WTC11 (cell line): ENCODE measurements around the gene CYP1A2. TPM values are rescaled to one million over a fixed set of nuclear protein-coding genes. Genes with fewer than 3 reads are reported as not detected.

Source experiments
- ATAC-seq: fragments of 200-7000 bp; cut with Tn5 transposase; 2 replicates; pipeline ENCODE4 v1.10.0; 2021; ENCODE audit warnings: mild to moderate bottlenecking, moderate library complexity
- CTCF ChIA-PET: fragments of 300-600 bp; sonication (Branson Sonifier 250); formaldehyde crosslinking; loops from one replicate; lab custom pipeline; 2021; ENCODE audit warnings: antibody characterized with exemption; lab: Charles Lee
- POLR2A ChIA-PET: fragments of 350-600 bp; sonication (Branson Sonifier 250); formaldehyde crosslinking; loops from one replicate; lab custom pipeline; 2021; ENCODE audit warnings: antibody characterized with exemption; lab: Charles Lee
- DNase-seq: peaks from one replicate; pipeline ENCODE4 v3.0.0; 2021; ENCODE audit warnings: low spot score
- H3K27ac Mint-ChIP-seq: 2 replicates; pipeline ENCODE4 v1.8.0; 2021; ENCODE audit warnings: mixed read lengths
- H3K27me3 Mint-ChIP-seq: 2 replicates; pipeline ENCODE4 v1.8.0; 2021; ENCODE audit warnings: low read depth, mild to moderate bottlenecking, moderate library complexity, mixed read lengths
- H3K36me3 Mint-ChIP-seq: 2 replicates; pipeline ENCODE4 v1.8.0; 2021; ENCODE audit warnings: mixed read lengths
- H3K4me1 Mint-ChIP-seq: 2 replicates; pipeline ENCODE4 v1.8.0; 2022; ENCODE audit warnings: mixed read lengths
- H3K4me3 Mint-ChIP-seq: 2 replicates; pipeline ENCODE4 v1.8.0; 2021; ENCODE audit warnings: mild to moderate bottlenecking, moderate library complexity, mixed read lengths
- H3K9me3 Mint-ChIP-seq: 2 replicates; pipeline ENCODE4 v1.8.0; 2021; ENCODE audit warnings: mixed read lengths
- FOXK1 ChIP-seq: sonication (generic); formaldehyde crosslinking; IDR thresholded peaks from 2 replicates; pipeline ENCODE4 v1.8.0; 2022; ENCODE audit warnings: mild to moderate bottlenecking, moderate library complexity, missing genetic modification reagents
- NR1H2 ChIP-seq: sonication (generic); formaldehyde crosslinking; IDR thresholded peaks from 2 replicates; pipeline ENCODE4 v1.9.0; 2021; ENCODE audit warnings: mild to moderate bottlenecking, moderate library complexity, missing genetic modification reagents
- OVOL2 ChIP-seq: fragments of 250-450 bp; sonication (Bioruptor Pico); IDR thresholded peaks from 2 replicates; pipeline ENCODE4 v1.9.0; 2021; ENCODE audit warnings: mild to moderate bottlenecking, borderline replicate concordance
- RORB ChIP-seq: fragments of 250-450 bp; sonication (Bioruptor Pico); IDR thresholded peaks from 2 replicates; pipeline ENCODE4 v1.9.0; 2021; ENCODE audit warnings: mild to moderate bottlenecking
- SMAD4 ChIP-seq: sonication (generic); formaldehyde crosslinking; IDR thresholded peaks from 2 replicates; pipeline ENCODE4 v1.8.0; 2022; ENCODE audit warnings: mild to moderate bottlenecking, missing genetic modification reagents
- TCF7 ChIP-seq: sonication (generic); formaldehyde crosslinking; IDR thresholded peaks from 2 replicates; pipeline ENCODE4 v1.8.0; 2022; ENCODE audit warnings: mild to moderate bottlenecking, low read depth, missing genetic modification reagents, moderate library complexity
- ZNF263 ChIP-seq: sonication (generic); formaldehyde crosslinking; IDR thresholded peaks from 2 replicates; pipeline ENCODE4 v1.8.1; 2022; ENCODE audit warnings: low read depth, mild to moderate bottlenecking, moderate library complexity, missing genetic modification reagents
- ZNF423 ChIP-seq: fragments of 250-450 bp; sonication (Bioruptor Pico); IDR thresholded peaks from 2 replicates; pipeline ENCODE4 v2.1.2; 2022; ENCODE audit warnings: mild to moderate bottlenecking, moderate library complexity
- total RNA-seq: library from RNA; stranded (reverse); gene quantifications from 3 replicates; pipeline ENCODE4 v1.2.3, GENCODE V29; 2021
- TF ChIP-seq, protein P1 (sequence below): fragments of 250-450 bp; sonication (Bioruptor Pico); IDR thresholded peaks from 2 replicates; pipeline ENCODE4 v1.9.0; 2021; ENCODE audit warnings: mild to moderate bottlenecking
- TF ChIP-seq, protein P2 (sequence below): sonication (generic); formaldehyde crosslinking; IDR thresholded peaks from 2 replicates; pipeline ENCODE4 v1.8.0; 2022; ENCODE audit warnings: mild to moderate bottlenecking, missing genetic modification reagents
- TF ChIP-seq, protein P3 (sequence below): sonication (generic); formaldehyde crosslinking; IDR thresholded peaks from 2 replicates; pipeline ENCODE4 v1.8.0; 2022; ENCODE audit warnings: mild to moderate bottlenecking, missing genetic modification reagents
- TF ChIP-seq, protein P4 (sequence below): sonication (generic); formaldehyde crosslinking; IDR thresholded peaks from 2 replicates; pipeline ENCODE4 v1.8.0; 2022; ENCODE audit warnings: mild to moderate bottlenecking, missing genetic modification reagents
- TF ChIP-seq, protein P5 (sequence below): sonication (generic); formaldehyde crosslinking; IDR thresholded peaks from 2 replicates; pipeline ENCODE4 v1.8.1; 2023; ENCODE audit warnings: mild to moderate bottlenecking, missing genetic modification reagents, moderate library complexity
- TF ChIP-seq, protein P6 (sequence below): fragments of 250-450 bp; sonication (Bioruptor Pico); IDR thresholded peaks from 2 replicates; pipeline ENCODE4 v1.9.0; 2021; ENCODE audit warnings: moderate library complexity, mild to moderate bottlenecking, inconsistent platforms, borderline replicate concordance
- TF ChIP-seq, protein P7 (sequence below): sonication (generic); formaldehyde crosslinking; IDR thresholded peaks from 2 replicates; pipeline ENCODE4 v1.8.0; 2023; ENCODE audit warnings: missing genetic modification reagents, mild to moderate bottlenecking, borderline replicate concordance
- TF ChIP-seq, protein P8 (sequence below): sonication (generic); formaldehyde crosslinking; IDR thresholded peaks from 2 replicates; pipeline ENCODE4 v1.8.0; 2022; ENCODE audit warnings: mild to moderate bottlenecking, missing genetic modification reagents

Gene CYP1A2
- total RNA-seq, 1 experiment from 2014 or later: not detected

DNA sequence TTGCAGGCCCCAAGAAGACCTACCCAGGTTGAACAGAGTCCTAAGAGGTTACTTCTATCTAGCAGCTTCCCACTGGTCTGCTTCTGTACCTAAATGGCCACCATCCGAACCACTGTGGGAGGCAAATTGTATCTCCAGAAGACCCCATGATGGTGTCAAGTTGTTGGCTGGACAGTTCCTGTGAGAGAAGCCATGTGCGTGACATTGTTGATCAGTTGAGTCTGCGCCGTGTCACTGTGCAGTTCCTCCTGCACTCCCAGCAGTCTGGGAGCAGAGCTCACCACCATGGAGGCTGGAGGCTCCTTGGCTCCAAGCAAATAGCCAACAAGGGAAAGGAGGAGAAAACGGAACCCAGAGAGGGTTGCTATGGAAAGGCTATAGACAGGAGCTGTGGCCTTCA, 15.8 kb upstream of the CYP1A2 start:
- H3K4me3 Mint-ChIP-seq: no peak overlapping the region
- DNase-seq (no peak), ATAC-seq (no peak)
- ChIA-PET CTCF (interaction anchor here (1.3 kb wide), 1 partner anchor 36 kb away, joined by 3 read pairs; no protein-coding TSS in a partner anchor), POLR2A (no interaction called here)
- no peaks in the 10 kb centered on the region for H3K4me1 Mint-ChIP-seq
- TF ChIP-seq, protein P1, sequence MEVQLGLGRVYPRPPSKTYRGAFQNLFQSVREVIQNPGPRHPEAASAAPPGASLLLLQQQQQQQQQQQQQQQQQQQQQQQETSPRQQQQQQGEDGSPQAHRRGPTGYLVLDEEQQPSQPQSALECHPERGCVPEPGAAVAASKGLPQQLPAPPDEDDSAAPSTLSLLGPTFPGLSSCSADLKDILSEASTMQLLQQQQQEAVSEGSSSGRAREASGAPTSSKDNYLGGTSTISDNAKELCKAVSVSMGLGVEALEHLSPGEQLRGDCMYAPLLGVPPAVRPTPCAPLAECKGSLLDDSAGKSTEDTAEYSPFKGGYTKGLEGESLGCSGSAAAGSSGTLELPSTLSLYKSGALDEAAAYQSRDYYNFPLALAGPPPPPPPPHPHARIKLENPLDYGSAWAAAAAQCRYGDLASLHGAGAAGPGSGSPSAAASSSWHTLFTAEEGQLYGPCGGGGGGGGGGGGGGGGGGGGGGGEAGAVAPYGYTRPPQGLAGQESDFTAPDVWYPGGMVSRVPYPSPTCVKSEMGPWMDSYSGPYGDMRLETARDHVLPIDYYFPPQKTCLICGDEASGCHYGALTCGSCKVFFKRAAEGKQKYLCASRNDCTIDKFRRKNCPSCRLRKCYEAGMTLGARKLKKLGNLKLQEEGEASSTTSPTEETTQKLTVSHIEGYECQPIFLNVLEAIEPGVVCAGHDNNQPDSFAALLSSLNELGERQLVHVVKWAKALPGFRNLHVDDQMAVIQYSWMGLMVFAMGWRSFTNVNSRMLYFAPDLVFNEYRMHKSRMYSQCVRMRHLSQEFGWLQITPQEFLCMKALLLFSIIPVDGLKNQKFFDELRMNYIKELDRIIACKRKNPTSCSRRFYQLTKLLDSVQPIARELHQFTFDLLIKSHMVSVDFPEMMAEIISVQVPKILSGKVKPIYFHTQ: no peak
- TF ChIP-seq RORB (no peak), SMAD4 (no peak), ZNF263 (no peak), FOXK1 (CRISPR knock-in tag) (no peak)
- TF ChIP-seq, protein P2, sequence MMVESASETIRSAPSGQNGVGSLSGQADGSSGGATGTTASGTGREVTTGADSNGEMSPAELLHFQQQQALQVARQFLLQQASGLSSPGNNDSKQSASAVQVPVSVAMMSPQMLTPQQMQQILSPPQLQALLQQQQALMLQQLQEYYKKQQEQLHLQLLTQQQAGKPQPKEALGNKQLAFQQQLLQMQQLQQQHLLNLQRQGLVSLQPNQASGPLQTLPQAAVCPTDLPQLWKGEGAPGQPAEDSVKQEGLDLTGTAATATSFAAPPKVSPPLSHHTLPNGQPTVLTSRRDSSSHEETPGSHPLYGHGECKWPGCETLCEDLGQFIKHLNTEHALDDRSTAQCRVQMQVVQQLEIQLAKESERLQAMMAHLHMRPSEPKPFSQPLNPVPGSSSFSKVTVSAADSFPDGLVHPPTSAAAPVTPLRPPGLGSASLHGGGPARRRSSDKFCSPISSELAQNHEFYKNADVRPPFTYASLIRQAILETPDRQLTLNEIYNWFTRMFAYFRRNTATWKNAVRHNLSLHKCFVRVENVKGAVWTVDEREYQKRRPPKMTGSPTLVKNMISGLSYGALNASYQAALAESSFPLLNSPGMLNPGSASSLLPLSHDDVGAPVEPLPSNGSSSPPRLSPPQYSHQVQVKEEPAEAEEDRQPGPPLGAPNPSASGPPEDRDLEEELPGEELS (CRISPR knock-in tag): no peak
- TF ChIP-seq, protein P3, sequence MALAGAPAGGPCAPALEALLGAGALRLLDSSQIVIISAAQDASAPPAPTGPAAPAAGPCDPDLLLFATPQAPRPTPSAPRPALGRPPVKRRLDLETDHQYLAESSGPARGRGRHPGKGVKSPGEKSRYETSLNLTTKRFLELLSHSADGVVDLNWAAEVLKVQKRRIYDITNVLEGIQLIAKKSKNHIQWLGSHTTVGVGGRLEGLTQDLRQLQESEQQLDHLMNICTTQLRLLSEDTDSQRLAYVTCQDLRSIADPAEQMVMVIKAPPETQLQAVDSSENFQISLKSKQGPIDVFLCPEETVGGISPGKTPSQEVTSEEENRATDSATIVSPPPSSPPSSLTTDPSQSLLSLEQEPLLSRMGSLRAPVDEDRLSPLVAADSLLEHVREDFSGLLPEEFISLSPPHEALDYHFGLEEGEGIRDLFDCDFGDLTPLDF (CRISPR knock-in tag): no peak
- TF ChIP-seq, protein P4, sequence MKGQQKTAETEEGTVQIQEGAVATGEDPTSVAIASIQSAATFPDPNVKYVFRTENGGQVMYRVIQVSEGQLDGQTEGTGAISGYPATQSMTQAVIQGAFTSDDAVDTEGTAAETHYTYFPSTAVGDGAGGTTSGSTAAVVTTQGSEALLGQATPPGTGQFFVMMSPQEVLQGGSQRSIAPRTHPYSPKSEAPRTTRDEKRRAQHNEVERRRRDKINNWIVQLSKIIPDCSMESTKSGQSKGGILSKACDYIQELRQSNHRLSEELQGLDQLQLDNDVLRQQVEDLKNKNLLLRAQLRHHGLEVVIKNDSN: no peak
- no peak overlapping the region for H3K27ac Mint-ChIP-seq
- peaks cover 85% of the 10 kb centered on the region for H3K27me3 Mint-ChIP-seq
- peaks cover 5% of the 10 kb centered on the region for H3K9me3 Mint-ChIP-seq
- no peaks in the 10 kb centered on the region for H3K36me3 Mint-ChIP-seq

DNA sequence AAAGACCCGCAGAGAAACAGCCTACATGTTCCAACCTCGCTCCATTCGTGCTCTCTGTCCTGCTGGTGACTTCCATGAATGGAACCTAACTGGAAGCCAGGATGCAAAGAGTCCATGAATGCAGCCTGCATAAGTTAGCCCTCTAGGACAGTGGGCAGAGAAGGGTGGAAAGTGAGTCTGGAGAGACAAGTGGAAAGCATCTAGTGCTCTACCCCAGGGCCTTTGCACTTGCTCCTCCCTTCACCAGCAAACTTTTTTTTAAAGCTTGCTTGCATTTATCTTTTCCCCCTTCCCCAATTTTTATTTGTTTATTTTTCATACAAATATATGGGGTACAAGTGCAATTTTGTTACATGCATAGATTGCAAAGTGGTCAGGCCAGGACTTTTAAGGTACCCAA, 15.4 kb upstream of the CYP1A2 start:
- H3K9me3 Mint-ChIP-seq: peaks cover 9% of the 10 kb centered on the region
- no peak overlapping the region for H3K4me3 Mint-ChIP-seq
- TF ChIP-seq TCF7 (CRISPR knock-in tag) (no peak), ZNF423 (CRISPR knock-in tag) (no peak), OVOL2 (CRISPR knock-in tag) (no peak), NR1H2 (no peak)
- TF ChIP-seq, protein P5, sequence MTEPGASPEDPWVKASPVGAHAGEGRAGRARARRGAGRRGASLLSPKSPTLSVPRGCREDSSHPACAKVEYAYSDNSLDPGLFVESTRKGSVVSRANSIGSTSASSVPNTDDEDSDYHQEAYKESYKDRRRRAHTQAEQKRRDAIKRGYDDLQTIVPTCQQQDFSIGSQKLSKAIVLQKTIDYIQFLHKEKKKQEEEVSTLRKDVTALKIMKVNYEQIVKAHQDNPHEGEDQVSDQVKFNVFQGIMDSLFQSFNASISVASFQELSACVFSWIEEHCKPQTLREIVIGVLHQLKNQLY (CRISPR knock-in tag): no peak
- TF ChIP-seq, protein P6, sequence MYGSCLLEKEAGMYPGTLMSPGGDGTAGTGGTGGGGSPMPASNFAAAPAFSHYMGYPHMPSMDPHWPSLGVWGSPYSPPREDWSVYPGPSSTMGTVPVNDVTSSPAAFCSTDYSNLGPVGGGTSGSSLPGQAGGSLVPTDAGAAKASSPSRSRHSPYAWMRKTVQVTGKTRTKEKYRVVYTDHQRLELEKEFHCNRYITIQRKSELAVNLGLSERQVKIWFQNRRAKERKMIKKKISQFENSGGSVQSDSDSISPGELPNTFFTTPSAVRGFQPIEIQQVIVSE (CRISPR knock-in tag): no peak
- TF ChIP-seq, protein P7, sequence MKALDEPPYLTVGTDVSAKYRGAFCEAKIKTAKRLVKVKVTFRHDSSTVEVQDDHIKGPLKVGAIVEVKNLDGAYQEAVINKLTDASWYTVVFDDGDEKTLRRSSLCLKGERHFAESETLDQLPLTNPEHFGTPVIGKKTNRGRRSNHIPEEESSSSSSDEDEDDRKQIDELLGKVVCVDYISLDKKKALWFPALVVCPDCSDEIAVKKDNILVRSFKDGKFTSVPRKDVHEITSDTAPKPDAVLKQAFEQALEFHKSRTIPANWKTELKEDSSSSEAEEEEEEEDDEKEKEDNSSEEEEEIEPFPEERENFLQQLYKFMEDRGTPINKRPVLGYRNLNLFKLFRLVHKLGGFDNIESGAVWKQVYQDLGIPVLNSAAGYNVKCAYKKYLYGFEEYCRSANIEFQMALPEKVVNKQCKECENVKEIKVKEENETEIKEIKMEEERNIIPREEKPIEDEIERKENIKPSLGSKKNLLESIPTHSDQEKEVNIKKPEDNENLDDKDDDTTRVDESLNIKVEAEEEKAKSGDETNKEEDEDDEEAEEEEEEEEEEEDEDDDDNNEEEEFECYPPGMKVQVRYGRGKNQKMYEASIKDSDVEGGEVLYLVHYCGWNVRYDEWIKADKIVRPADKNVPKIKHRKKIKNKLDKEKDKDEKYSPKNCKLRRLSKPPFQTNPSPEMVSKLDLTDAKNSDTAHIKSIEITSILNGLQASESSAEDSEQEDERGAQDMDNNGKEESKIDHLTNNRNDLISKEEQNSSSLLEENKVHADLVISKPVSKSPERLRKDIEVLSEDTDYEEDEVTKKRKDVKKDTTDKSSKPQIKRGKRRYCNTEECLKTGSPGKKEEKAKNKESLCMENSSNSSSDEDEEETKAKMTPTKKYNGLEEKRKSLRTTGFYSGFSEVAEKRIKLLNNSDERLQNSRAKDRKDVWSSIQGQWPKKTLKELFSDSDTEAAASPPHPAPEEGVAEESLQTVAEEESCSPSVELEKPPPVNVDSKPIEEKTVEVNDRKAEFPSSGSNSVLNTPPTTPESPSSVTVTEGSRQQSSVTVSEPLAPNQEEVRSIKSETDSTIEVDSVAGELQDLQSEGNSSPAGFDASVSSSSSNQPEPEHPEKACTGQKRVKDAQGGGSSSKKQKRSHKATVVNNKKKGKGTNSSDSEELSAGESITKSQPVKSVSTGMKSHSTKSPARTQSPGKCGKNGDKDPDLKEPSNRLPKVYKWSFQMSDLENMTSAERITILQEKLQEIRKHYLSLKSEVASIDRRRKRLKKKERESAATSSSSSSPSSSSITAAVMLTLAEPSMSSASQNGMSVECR (CRISPR knock-in tag): no peak
- TF ChIP-seq, protein P8, sequence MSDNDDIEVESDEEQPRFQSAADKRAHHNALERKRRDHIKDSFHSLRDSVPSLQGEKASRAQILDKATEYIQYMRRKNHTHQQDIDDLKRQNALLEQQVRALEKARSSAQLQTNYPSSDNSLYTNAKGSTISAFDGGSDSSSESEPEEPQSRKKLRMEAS (CRISPR knock-in tag): no peak
- H3K27me3 Mint-ChIP-seq: peaks cover 86% of the 10 kb centered on the region
- no peak overlapping the region for H3K27ac Mint-ChIP-seq
- no peak for DNase-seq
- CTCF ChIA-PET: interaction anchor here (1.3 to 2.3 kb wide), 2 partner anchors 35 to 36 kb away, joined by 3 to 6 read pairs; no protein-coding TSS in a partner anchor
- ATAC-seq: no peak
- POLR2A ChIA-PET: no interaction called here
- H3K4me1 Mint-ChIP-seq: no peaks in the 10 kb centered on the region
- H3K36me3 Mint-ChIP-seq: no peaks in the 10 kb centered on the region
